Astrocyte of the cerebellum (primary cell): ENCODE data around the gene DMXL1.

Experiments used
- DNase-seq: peaks from one replicate; pipeline ENCODE4 v3.0.0-alpha.2; 2011; ENCODE audit warnings: low read depth
- H3K4me3 ChIP-seq: 2 replicates; pipeline ENCODE4 v1.5.1; 2011; ENCODE audit warnings: mild to moderate bottlenecking, low read depth, low read length, moderate library complexity
- in situ Hi-C: cut with HindIII; loops from 2 replicates; pipeline ENCODE4 v1.10.0; 2017; ENCODE audit warnings: low sequenced_read_pairs
- TF ChIP-seq, protein P1 (sequence below): IDR thresholded peaks from 2 replicates; pipeline ENCODE4 v1.5.1; 2012; ENCODE audit warnings: low read length, low read depth, moderate library complexity, mild to moderate bottlenecking; ENCODE audit errors: missing control alignments

Gene DMXL1

DNA sequence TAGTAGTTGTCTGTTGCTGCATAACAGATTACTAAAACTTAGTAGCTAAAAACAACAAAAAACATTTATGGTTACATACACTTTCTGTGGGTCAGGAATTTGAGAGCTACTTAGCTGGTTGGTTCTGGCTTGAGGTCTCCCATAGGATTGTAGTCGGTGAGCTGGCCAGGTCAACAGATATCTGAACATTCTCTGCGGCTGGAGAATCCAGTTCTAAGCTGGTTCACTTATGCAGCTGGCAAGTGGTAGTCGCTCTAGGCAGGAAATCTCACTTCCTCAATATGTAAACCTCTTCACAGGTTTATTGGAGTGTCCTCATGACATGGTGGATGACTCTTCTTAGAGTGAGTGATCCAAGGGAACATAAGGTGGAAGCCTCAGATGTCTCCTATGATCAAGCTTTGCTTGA is 219.3 kb downstream of the DMXL1 start:
- in situ Hi-C loops, result no loop called here
- no peak for DNase-seq
- H3K4me3 ChIP-seq, result no peak overlapping the region
- TF ChIP-seq, protein P1, sequence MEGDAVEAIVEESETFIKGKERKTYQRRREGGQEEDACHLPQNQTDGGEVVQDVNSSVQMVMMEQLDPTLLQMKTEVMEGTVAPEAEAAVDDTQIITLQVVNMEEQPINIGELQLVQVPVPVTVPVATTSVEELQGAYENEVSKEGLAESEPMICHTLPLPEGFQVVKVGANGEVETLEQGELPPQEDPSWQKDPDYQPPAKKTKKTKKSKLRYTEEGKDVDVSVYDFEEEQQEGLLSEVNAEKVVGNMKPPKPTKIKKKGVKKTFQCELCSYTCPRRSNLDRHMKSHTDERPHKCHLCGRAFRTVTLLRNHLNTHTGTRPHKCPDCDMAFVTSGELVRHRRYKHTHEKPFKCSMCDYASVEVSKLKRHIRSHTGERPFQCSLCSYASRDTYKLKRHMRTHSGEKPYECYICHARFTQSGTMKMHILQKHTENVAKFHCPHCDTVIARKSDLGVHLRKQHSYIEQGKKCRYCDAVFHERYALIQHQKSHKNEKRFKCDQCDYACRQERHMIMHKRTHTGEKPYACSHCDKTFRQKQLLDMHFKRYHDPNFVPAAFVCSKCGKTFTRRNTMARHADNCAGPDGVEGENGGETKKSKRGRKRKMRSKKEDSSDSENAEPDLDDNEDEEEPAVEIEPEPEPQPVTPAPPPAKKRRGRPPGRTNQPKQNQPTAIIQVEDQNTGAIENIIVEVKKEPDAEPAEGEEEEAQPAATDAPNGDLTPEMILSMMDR, result no peak

GRCh38 chr5:119290607-119291006 is 219.7 kb downstream of the DMXL1 start:
- DNase-seq, result no peak
- no peak overlapping the region for H3K4me3 ChIP-seq

GRCh38 chr5:119291056-119291455 is 220.2 kb downstream of the DMXL1 start:
- TF ChIP-seq, protein P1, result no peak
- in situ Hi-C loops, result no loop called here

More at GRCh38 chr5:119290607-119291006, 219.7 kb downstream of the DMXL1 start:
- in situ Hi-C loops, result no loop called here
- TF ChIP-seq, protein P1, result no peak

GRCh38 chr5:119291877-119292276 is 221.0 kb downstream of the DMXL1 start:
- no peak for DNase-seq
- H3K4me3 ChIP-seq, result no peak overlapping the region
- in situ Hi-C loops, result no loop called here
- TF ChIP-seq, protein P1, result no peak

More at GRCh38 chr5:119291056-119291455, 220.2 kb downstream of the DMXL1 start:
- no peak overlapping the region for H3K4me3 ChIP-seq
- no peak for DNase-seq

GRCh38 chr5:119292701-119293515 is 222.0 kb downstream of the DMXL1 start:
- no peak overlapping the region for H3K4me3 ChIP-seq
- in situ Hi-C loops, result no loop called here
- TF ChIP-seq, protein P1, result no peak
- DNase-seq, result no peak

DNA sequence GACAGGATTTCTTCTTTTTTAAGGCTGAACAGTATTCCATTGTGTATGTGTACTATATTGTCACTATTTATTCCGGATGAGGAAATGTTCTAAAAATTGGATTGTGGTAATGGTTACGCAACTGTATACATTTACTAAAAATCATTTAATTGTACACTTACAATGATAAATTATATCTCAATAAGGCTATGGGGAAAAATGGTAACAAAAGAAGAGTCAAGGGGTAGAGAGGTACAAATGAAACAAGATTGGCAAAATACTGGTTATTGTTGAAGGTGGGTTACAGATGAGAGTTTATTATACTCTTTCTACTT is 222.6 kb downstream of the DMXL1 start:
- TF ChIP-seq, protein P1, result no peak
- DNase-seq, result no peak
- no peak overlapping the region for H3K4me3 ChIP-seq
- in situ Hi-C loops, result no loop called here
